ENCODE results near the gene ELF1.
"Not testable (repeated sequence)": the region's sequence is repeated elsewhere in the genome, so short reads cannot be mapped to it uniquely, and the experiment has no call there.

ELF1 gene

DNA sequence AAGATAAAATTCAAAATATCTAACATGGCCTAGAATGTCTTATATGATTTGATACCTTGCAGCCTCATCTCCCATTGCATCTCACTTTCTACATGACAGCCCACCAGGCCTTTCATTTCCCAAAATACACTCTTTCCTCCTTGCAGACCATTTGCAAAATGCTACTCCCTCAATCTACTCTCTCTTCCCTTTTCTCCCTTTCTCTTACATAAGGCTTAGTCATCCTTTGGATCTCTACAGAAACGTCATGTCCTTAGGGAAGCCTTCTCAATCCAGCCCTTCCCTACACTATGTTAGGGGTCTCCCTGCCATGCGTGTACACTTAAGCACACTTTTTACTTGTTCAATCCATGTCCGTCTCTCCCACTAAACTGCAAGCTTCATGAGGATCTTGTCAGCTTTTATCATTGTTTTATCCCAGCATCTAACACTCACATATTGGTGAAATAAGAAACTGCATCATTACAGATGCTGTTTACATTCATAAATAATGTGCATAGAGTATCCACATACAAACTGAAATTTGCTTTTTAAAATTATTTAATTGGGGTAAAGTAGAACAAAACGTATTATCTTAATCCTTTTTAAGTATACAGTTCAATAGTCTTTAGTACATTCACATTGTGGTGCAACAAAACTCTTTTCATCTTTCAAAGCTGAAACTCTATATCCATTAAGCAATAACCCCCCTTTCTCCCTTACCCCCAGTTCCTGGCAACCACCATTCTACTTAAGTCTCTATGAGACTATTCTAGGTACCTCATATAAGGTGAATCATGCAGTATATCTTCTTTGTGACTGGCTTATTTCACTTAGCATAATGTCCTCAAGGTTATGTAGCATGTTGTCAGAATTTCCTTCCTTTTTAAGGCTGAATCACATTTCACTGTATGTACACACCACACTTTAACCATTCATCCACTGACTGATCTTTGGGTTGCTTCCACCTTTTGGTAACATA is 30.6 kb upstream of the ELF1 start:
- Histone ChIP-seq H3K27ac (no peak overlapping the region), H3K4me3 (no peak overlapping the region)

DNA sequence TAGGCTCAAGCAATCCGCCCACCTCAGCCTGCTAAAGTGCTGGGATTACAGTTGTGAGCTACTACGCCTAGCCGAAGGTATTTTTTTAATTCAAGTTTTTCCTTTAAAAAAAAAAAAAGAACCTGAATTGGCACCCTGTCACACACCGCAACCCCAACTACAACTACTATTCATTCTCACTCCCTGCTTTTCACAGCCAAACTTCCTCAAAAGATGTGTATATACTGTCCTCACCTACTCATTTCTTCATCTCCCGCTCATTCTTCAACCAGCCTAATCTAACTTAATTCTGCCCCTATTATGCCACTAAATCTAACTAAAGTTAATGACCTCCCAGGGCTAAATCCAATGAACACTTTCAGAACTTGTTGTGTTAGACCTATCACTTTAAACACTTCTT is 29.5 kb upstream of the ELF1 start:
- no peak overlapping the region for H3K4me3 ChIP-seq
- no peak overlapping the region for H3K27ac ChIP-seq

GRCh38 chr13:41042419-41042818 is 23.3 kb upstream of the ELF1 start:
- not testable (repeated sequence) for H3K27ac ChIP-seq, H3K4me3 ChIP-seq

GRCh38 chr13:41040584-41041334 is 21.6 kb upstream of the ELF1 start:
- Histone ChIP-seq H3K27ac (peak overlapping the region in 1 of 21 experiments; percentile 26), H3K4me3 (no peak overlapping the region)

DNA sequence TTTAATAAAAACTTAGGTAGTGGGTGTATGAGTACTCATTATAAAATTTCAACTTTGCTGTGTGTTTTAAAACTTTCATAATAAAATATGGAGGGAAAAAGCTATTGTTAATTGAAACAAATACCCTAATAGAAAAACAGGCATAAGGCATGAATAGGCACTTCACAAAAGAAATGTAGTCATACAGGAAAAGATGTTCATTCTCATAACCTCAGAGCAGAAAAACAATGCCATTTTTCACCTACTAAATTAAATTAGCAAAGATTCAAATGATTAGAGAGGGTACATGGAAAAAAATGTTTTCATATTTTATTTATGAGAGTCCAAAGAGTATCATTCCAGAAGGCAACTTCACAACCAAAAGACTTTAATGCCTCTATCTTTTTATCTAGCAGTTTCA is 20.6 kb upstream of the ELF1 start:
- H3K27ac ChIP-seq: no peak overlapping the region
- no peak overlapping the region for H3K4me3 ChIP-seq

DNA sequence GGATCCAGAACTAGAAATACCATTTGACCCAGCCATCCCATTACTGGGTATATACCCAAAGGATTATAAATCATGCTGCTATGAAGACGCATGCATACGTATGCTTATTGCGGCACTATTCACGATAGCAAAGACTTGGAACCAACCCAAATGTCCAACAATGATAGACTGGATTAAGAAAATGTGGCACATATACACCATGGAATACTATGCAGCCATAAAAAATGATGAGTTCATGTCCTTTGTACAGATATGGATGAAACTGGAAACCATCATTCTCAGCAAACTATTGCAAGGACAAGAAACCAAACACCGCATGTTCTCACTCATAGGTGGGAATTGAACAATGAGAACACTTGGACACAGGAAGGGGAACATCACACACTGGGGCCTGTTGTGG is 17.4 kb upstream of the ELF1 start:
- H3K27ac ChIP-seq, H3K4me3 ChIP-seq: not testable (repeated sequence)

GRCh38 chr13:41034881-41035280 is 15.8 kb upstream of the ELF1 start:
- H3K4me3 ChIP-seq: no peak overlapping the region
- H3K27ac ChIP-seq: no peak overlapping the region

GRCh38 chr13:41034382-41034781 is 15.3 kb upstream of the ELF1 start:
- Histone ChIP-seq H3K4me3 (no peak overlapping the region), H3K27ac (no peak overlapping the region)

DNA sequence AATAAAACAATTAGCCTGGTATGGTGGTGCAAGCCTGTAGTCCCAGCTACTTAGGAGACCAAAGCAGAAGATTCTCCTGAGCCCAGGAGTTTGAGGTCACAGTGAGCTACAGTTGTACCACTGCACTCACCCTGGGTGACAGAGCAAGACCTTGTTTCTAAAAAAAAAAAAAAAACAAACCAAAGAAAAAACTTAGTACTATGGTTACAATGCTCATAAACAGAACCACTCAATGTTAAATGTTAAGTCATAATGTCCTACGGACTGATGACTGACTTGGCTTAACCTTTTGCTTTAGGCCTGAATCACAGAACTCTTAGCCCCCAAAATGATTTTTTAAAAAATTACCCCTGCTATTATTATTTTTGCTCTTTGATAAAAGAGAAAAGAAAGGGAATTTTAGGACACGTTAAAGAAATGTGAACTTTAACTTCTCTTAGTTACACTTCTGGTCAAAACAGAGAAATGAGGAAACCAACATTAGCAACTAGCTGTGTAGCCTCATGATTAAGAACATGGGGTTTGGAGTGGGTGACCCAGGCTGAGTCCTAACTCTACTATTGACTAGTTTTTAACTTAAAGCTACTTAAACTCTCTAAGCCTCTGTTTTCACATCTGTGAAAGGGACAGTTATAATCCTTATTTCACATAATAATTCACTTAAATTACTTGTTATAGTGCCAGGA is 13.7 kb upstream of the ELF1 start:
- H3K4me3 ChIP-seq: no peak overlapping the region
- H3K27ac ChIP-seq: no peak overlapping the region

DNA sequence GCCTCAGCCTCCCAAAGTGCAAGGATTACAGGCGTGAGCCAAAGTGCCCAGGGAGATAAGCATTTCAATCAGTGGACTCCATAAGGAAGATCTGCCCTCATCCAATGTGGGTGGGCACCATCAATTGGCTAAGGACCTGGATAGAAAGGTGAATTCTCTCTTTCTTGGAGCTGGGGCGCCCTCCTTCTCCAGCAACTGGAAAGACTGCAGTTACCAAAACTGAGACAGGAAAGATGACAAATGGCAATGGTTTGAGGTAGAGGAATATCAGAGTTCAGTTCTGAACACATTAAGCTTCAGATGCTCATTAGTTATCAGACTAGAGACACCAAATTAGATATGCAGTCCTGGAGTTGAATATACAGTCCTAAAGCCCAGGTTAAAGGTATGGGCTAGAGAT is 10.5 kb upstream of the ELF1 start:
- Histone ChIP-seq H3K27ac (no peak overlapping the region), H3K4me3 (no peak overlapping the region)

- Histone ChIP-seq H3K27ac (no peak overlapping the region), H3K4me3 (no peak overlapping the region)
Measured at GRCh38 chr13:41028051-41028450, 8.9 kb upstream of the ELF1 start.

GRCh38 chr13:41026788-41027187 is 7.7 kb upstream of the ELF1 start:
- Histone ChIP-seq H3K4me3 (no peak overlapping the region), H3K27ac (no peak overlapping the region)

DNA sequence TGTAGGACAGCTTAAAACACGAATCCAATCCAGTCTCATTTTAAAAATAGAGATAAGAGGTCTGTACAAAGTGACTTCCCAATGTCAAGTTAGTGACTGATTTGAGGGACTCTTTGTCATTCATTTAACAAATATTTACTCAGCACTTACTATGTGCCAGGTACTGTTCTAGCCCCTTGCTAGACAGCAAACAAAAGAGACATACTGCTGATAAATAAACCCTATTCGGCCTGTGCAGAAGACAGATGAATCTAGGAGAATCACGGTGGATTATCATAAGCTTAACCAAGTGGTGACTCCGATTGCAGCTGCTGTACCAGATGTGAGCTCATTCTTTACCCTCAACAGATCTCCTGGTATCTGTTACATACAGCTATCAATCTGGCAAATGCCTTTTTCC is 6.4 kb upstream of the ELF1 start:
- no peak overlapping the region for H3K27ac ChIP-seq

GRCh38 chr13:41019578-41020347 is 647 bp upstream of the ELF1 start:
- Histone ChIP-seq H3K4me3 (peak overlapping the region in 2 of 7 experiments; percentile 40 to 48), H3K27ac (peak overlapping the region in 17 of 21 experiments; percentile 24 to 97 (median 91))

More for the DNA sequence above, 6.4 kb upstream of the ELF1 start:
- no peak overlapping the region for H3K4me3 ChIP-seq

DNA sequence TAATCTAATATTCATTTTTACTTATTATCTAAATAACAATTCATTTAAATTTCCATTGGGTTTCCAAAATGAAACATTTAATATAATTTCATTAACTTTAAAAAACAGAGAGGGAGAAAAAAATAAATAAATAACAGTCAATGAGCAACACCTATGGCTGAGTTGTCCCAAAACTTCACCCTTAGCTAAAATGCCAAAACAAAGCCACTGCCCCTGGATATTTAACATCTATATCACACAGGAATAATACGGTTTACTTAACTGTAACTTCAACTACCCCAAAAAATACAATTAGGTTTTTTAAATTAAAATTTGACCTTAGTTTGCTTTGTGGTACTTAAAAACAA is 541 bp downstream of the ELF1 start:
- Histone ChIP-seq H3K27ac (peak overlapping the region; percentile 52 to 97 (median 90)), H3K4me3 (peak overlapping the region; percentile 31 to 48 (median 40))

GRCh38 chr13:41017817-41018601 is 1.1 kb downstream of the ELF1 start:
- Histone ChIP-seq H3K4me3 (peak overlapping the region; percentile 31 to 48 (median 40)), H3K27ac (peak overlapping the region in 20 of 21 experiments; percentile 52 to 97 (median 90))

GRCh38 chr13:41017159-41017558 is 2.0 kb downstream of the ELF1 start:
- peak overlapping the region in 19 of 21 experiments; percentile 2 to 97 (median 91) for H3K27ac ChIP-seq
- H3K4me3 ChIP-seq: peak overlapping the region; percentile 31 to 48 (median 40)

DNA sequence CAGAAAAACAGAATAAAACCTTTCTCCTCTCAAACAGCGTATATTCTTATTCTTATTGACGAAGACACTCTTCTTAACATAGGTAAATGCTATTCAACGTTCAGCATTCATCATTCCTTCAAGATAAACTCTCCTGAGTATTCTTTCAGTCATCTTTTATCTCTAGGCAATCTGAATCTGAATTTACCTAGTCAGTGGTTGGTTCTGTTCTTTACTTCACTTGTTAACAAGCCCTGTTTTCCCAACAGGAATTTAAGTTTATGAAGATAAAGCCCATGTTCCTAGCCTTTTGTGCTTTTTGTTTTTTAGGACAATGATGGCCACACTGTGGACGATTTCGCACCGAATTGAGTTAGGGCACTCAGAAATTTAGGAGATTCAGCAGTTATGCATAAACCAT is 3.2 kb downstream of the ELF1 start:
- peak overlapping the region in 6 of 21 experiments; percentile 3 to 95 (median 60) for H3K27ac ChIP-seq
- peak overlapping the region in 1 of 7 experiments; percentile 40 for H3K4me3 ChIP-seq

- Histone ChIP-seq H3K27ac (no peak overlapping the region), H3K4me3 (no peak overlapping the region)
Measured at GRCh38 chr13:41013835-41014234, 5.3 kb downstream of the ELF1 start.
